Heart right ventricle (tissue), 16 donors: ENCODE data around the gene TIAM1. TPM values are rescaled to one million over a fixed set of nuclear protein-coding genes. Genes with fewer than 3 reads are reported as not detected.

Experiments
- ATAC-seq, 8 donors: fragments of 200-7000 bp; cut with Tn5 transposase; one replicate each; pipeline ENCODE4 v1.9.1; 2020; ENCODE audit warnings: mild to moderate bottlenecking in 8 of 8, moderate library complexity in 8 of 8, moderate number of reproducible peaks in 1 of 8
- DNase-seq, 2 donors: peaks; one replicate each; pipeline ENCODE4 v3.0.0-alpha.2; 2020
- H3K27ac ChIP-seq, 10 donors: fragments of 200-600 bp; sonication (generic) in 2 of 10; one replicate each; pipeline versions ENCODE4 v1.5.0 to v1.8.0; 2020 to 2022; ENCODE audit warnings: mild to moderate bottlenecking in 3 of 10
- H3K27me3 ChIP-seq, 7 donors: fragments of 200-600 bp; one replicate each; pipeline ENCODE4 v1.8.0; 2021 to 2022; ENCODE audit warnings: mild to moderate bottlenecking in 2 of 7
- H3K36me3 ChIP-seq, 9 donors: fragments of 200-600 bp; sonication (generic) in 1 of 9; one replicate each; pipeline versions ENCODE4 v1.5.0 to v1.8.0; 2020 to 2022; ENCODE audit warnings: mild to moderate bottlenecking in 2 of 9
- H3K4me1 ChIP-seq, 9 donors: fragments of 200-600 bp; sonication (generic) in 1 of 9; one replicate each; pipeline versions ENCODE4 v1.5.0 to v1.8.0; 2020 to 2022; ENCODE audit warnings: mild to moderate bottlenecking in 4 of 9
- H3K4me3 ChIP-seq, 10 donors: fragments of 200-600 bp; sonication (generic) in 2 of 10; one replicate each; pipeline versions ENCODE4 v1.5.0 to v1.8.0; 2020 to 2022; ENCODE audit warnings: mild to moderate bottlenecking in 7 of 10, moderate library complexity in 2 of 10
- H3K9me3 ChIP-seq, 11 donors: fragments of 200-600 bp in 10 of 11; sonication (generic) in 2 of 11; one replicate each; pipeline versions ENCODE4 v1.5.0 to v1.8.0; 2013 to 2022; ENCODE audit warnings: mild to moderate bottlenecking in 2 of 11, control low read depth in 1 of 11, moderate library complexity in 1 of 11
- CTCF ChIP-seq, 9 donors: fragments of 200-600 bp; sonication (generic) in 2 of 9; IDR thresholded peaks; one replicate each; pipeline versions ENCODE4 v1.5.0 to v1.8.0; 2021 to 2022; ENCODE audit warnings: antibody characterized with exemption in 9 of 9, mild to moderate bottlenecking in 5 of 9, moderate library complexity in 1 of 9
- WGBS, 2 donors: extraction: QIAGEN DNeasy Blood & Tissue Kit; methylation state at CpG; one replicate each; pipeline ENCODE4 v1.1.7; 2013; ENCODE audit warnings: inconsistent platforms in 1 of 2; 5-methylcytosine and 5-hydroxymethylcytosine counted together
- intact Hi-C, 10 donors: fragments of 100-400 bp; cut with DNase I; formaldehyde crosslinking; loops; one replicate each; pipeline versions ENCODE4 v1.11.1 to v1.14.2; 2022
- polyA plus RNA-seq, 2 donors: library from polyadenylated mRNA; stranded (reverse); fragments of 200-250 nt; gene quantifications; one replicate each; pipeline ENCODE4 v1.2.3, GENCODE V29; 2013
- total RNA-seq, 10 donors: library from RNA; stranded (reverse); fragmentation: NEBNext Ultra II Directional in 3 of 10; extraction: Animal tissue kit (Norgen Biotek cat#: 25700) in 3 of 10; gene quantifications; one replicate each; pipeline versions ENCODE4 v1.2.1 to v1.2.4, GENCODE V29; 2021 to 2023
- donor health status: Arrhythmogenic right ventricular cardiomyopathy.
- donor health status: ischemic (EF 13 %, LVEDD 7.1; RV severe dilation, severe dysfunction).
- donor health status: healthy with polysubstance abuse.
- donor health status: DM: no; HTN: yes; CAD: no.
- donor health status: DM: no; HTN: no; CAD: no.
- donor health status: ischemic (EF 25% LVEDD 6.9; RV normal size, moderate dysfunction).
- donor health status: ischemic (EF 25% LVEDD 5.7; RV mildly dilated, moderate dysfunction).
- donor health status: healthy.
- donor health status: DM: yes; HTN: yes; CAD: no.
- donor health status: Ischemic cardiomyopathy.
- donor health status: ischemic (EF 35%, LVEDD 5.7; RV mildly dilated, moderate dysfunction).
- donor health status: nonischemic (EF 11% LVEDD 7.7; RV severe dilation, severe dysfunction).
- donor health status: DM: yes; HTN: yes; CAD: no.
- donor health status: PGD.
- donor health status: ischemic (EF 29% LVEDD 5.4; RV normal size, mild dysfunction).
- donor health status: nonischemic (EF 23%, LVEDD 6.1; RV moderate dilation, normal function).

TIAM1 gene
- total and polyA plus RNA-seq, 12 donors: 0.97 to 4.5 (median 2.0) TPM

DNA sequence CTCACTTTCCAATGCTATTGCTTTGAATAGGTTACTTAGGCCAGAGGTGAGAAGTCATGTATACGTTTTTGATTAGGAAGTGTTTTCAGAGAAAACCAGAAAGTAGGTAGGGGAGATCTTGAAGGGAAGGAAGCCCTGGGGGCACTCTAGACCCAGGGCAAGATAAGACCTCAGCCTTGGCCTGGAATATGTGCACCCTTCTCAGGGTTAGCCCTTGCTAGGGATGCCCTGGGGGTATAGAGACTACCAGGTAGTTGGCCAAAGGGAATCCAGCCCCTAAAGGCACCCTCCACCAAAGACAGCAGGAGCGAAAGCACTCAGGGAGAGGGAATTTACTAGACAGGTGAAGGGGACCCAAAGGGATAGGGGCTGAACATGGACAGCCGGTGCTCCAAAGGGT, 7.0 kb downstream of the TIAM1 start:
- DNase-seq (no peak), ATAC-seq (no peak)
- Histone ChIP-seq H3K27ac (no peak overlapping the region), H3K4me3 (no peak overlapping the region), H3K27me3 (peaks cover 0 to 24% (median 8%) of the 10 kb centered on the region in 7 donors), H3K9me3 (no peaks in the 10 kb centered on the region), H3K4me1 (peaks cover 0 to 32% (median 0%) of the 10 kb centered on the region in 9 donors), H3K36me3 (no peaks in the 10 kb centered on the region)
- 86% methylated on average over 3 of the region's 3 CpGs for WGBS, 2 donors
- intact Hi-C loops: loop anchor here in 1 of 10 donors (10.0 kb wide), 1 partner anchor 82 kb away; no protein-coding TSS in a partner anchor
- no peak for TF ChIP-seq CTCF (IDR thresholded peaks at IDR 0.05)

- intact Hi-C loops: loop anchor here in 1 of 10 donors (10.0 kb wide), 1 partner anchor 82 kb away; no protein-coding TSS in a partner anchor
- peak overlapping the region in 1 of 10 donors; percentile 31 for H3K27ac ChIP-seq
- no peaks in the 10 kb centered on the region for H3K9me3 ChIP-seq
- H3K36me3 ChIP-seq: no peaks in the 10 kb centered on the region
- 95% methylated on average over 6 of the region's 6 CpGs for WGBS, 2 donors
- H3K4me1 ChIP-seq: peaks cover 0 to 28% (median 0%) of the 10 kb centered on the region in 9 donors
- no peak overlapping the region for H3K4me3 ChIP-seq
- DNase-seq (no peak), ATAC-seq (no peak)
- no peak for TF ChIP-seq CTCF (IDR thresholded peaks at IDR 0.05)
- peaks cover 0 to 22% (median 6%) of the 10 kb centered on the region in 7 donors for H3K27me3 ChIP-seq
Observed at GRCh38 chr21:31336739-31337040, 7.4 kb downstream of the TIAM1 start.

DNA sequence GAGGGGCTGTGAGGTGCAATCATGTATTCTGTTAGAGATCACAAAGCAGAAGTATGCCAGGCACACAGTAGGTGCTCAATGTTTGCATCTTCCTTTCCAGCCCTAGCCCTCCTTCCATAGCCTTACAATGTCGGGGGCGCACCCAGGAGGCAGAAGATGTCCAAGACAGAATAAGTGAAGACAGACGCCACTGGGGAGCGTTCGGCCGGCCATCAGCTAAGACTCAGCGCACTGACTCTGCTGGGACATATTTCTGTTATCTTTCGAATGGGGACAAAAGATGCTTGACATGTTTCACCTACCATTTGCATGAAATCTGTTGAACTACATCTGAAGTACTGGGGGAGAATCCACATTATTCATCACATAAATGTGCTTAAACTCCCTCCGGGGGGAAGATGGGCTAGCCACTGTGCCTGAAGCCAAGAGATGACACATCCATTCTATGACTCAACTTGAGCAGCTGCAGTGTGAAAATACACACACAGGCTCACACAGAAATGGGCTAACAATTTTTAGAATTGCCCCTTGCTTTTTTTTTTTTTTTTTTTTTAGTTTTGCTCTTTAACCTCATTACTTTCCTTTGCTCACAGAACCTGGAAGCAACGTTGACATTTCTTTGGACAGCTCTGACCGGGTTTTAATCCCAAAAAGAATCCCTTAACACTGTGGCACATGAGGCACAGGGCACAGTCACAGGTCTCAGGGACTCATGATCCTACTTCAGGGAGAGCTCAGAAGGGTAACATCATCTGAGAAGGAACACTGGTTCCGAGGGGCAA, 7.9 kb downstream of the TIAM1 start:
- peak overlapping the region in 1 of 10 donors; percentile 31 for H3K27ac ChIP-seq
- no peak overlapping the region for H3K4me3 ChIP-seq
- ATAC-seq (peak in 7 of 8 donors; percentile 67 to 91 (median 82)), DNase-seq (peak in 1 of 2 donors; percentile 29)
- peaks cover 0 to 22% (median 4%) of the 10 kb centered on the region in 7 donors for H3K27me3 ChIP-seq
- 68 to 74% methylated on average over 12 of the region's 12 CpGs for WGBS, 2 donors
- no peaks in the 10 kb centered on the region for H3K36me3 ChIP-seq
- intact Hi-C loops: loop anchor here in 1 of 10 donors (10.0 kb wide), 1 partner anchor 81 kb away; no protein-coding TSS in a partner anchor
- peaks cover 0 to 3% (median 0%) of the 10 kb centered on the region in 11 donors for H3K9me3 ChIP-seq
- TF ChIP-seq CTCF (IDR thresholded peaks at IDR 0.05): no peak
- peaks cover 0 to 23% (median 0%) of the 10 kb centered on the region in 9 donors for H3K4me1 ChIP-seq

GRCh38 chr21:31334648-31335121, 9.4 kb downstream of the TIAM1 start:
- ATAC-seq: no peak
- no peak for TF ChIP-seq CTCF (IDR thresholded peaks at IDR 0.05)
- WGBS, 2 donors: 73 to 80% methylated on average over 10 of the region's 10 CpGs
- intact Hi-C loops: loop anchor here in 1 of 10 donors (10.0 kb wide), 1 partner anchor 80 kb away; no protein-coding TSS in a partner anchor
- H3K4me3 ChIP-seq: no peak overlapping the region
- no peaks in the 10 kb centered on the region for H3K36me3 ChIP-seq
- H3K27me3 ChIP-seq: peaks cover 0 to 12% (median 0%) of the 10 kb centered on the region in 7 donors
- peaks cover 0 to 9% (median 0%) of the 10 kb centered on the region in 9 donors for H3K4me1 ChIP-seq
- H3K9me3 ChIP-seq: peaks cover 0 to 18% (median 0%) of the 10 kb centered on the region in 11 donors
- no peak overlapping the region for H3K27ac ChIP-seq
- DNase-seq: no peak
